ENCODE data around the gene JMJD7.

JMJD7 gene

GRCh38 chr15:41827880-41828806 lies at the start of gene JMJD7:
TSS of gene JMJD7 (plus strand) at chr15:41828092. CDS start at chr15:41828125, 33 bp downstream.
- DNase-seq (ENCODE audit: low spot score): peak; percentile 96

DNA sequence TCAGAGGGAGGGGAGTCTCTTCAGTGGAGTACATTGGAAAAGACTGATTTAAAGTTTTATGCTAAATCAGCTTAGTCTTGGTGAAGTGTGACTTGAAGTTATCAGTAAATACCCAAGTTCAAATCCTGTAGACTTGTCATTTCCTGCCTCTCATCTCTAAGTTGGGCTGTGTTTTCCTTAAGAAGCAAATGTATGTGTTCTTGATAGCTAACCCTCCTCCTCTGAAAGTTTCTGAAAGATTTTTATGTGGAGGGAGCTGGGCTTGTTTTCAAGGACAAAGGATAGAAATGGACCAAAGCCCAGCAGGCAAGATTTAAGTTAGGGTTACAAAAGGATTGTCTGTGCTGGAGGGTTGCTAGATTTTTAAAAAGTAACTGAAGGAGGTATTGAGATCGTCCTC lies 49.4 kb upstream of the JMJD7 start:
- no peak for DNase-seq (ENCODE audit: low spot score)

DNA sequence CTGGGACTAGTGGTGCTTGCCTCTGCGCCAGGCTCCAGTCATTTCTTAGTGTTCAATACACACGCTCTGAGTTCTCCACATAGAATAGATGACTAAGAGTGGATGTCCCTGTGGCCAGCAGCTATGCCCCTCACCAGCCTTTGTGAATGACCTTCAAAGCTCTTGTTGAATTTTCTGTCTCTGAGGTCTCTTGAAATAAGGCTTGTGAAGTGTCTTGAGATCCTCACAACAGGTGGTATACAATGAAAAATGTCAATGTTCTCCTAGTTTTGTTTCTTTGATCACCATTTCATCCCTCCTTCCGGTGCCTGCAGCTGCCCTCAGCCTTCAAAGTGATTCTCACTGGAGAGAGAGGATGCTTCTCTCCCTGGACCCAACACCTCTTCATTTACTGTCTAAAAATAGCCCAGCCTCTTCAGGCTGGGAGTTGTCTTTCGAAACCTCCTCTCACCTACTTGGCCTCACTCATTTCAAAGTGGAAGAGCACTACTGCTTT lies 48.2 kb upstream of the JMJD7 start:
- DNase-seq (ENCODE audit: low spot score): no peak

GRCh38 chr15:41780266-41780665 lies 47.6 kb upstream of the JMJD7 start:
- no peak for DNase-seq (ENCODE audit: low spot score)

DNA sequence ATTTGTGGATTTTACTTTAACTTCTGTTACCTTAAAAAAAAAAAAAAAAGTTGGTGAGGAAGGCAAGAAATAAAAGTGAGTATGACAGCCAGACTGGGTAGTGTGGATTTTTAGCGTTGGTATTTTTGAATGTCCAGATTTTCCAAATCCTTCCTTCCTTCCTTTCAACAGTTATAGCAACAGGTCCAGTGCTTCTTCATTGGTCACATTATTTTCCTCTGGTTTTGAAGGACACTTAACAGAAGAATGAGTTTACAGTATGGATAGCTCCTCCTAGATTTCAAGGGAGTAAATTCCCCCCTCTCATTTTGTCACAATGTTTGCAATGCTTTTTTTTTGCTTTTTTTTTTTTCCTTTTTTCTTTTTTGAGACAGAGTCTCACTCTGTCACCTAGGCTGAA lies 47.2 kb upstream of the JMJD7 start:
- no peak for DNase-seq (ENCODE audit: low spot score)

DNA sequence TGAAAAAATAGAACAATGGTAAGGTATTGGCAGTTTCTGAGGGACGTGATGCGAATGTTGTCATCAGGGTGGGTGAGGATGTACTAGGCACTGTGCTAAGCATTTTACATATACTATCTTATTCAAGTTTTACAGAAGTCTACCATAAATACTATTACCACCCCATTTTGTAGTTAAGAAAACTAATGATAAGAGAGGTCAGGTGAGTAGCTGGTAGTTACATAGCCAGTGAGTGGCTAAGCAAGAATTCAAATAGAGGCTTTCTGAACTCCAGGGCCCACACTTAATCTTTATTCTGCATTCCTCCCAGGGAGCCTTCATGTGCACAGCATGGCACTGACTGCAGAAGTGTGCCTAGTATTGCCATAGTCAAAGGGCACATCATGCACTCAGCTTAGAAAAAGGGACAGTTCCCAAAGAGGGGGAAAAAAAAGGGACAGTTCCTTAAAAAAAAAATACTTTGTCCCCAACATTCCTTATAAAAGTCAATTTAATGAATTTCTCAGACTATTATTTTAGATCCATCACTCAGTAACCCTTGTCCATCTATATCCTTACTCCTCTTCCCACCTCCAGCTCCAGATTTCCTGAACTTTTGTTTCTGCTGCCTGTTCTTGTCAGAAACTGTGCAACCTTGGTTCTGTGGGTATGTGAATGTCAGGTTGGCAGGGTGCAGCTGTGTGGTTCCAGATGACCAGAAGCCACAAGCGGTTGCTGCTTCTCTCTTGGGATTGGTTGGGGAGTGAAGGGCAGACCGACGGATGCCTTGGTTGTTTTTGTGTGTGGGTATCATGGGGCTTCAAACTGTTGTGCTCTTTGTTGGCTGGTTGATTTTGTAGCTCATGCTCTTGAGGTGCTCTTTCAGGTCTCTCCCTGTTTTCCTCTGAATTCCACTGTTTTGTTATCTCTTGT lies 45.3 kb upstream of the JMJD7 start:
- DNase-seq (ENCODE audit: low spot score): no peak

GRCh38 chr15:41783296-41783695 lies 44.6 kb upstream of the JMJD7 start:
- DNase-seq (ENCODE audit: low spot score): no peak

DNA sequence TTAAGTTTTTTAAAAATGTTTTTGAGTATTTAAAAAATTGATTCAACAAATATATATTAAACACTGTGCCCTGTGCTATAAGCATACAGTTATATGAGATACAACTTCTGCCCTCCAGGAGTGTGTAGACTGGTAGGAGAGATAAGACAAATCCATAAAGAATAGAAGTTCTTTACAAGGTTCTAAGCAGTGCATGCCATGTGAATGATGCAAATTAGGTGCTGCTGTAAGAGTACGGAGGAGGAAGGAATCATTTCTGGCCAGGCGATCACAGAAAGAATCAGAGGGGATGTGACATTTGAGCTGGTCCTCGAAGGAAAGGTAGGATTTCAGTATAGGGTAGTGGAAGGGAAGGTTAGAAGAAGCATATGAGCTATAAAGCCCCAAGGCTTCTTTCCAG lies 39.6 kb upstream of the JMJD7 start:
- DNase-seq (ENCODE audit: low spot score): no peak

- peak; percentile 77 for DNase-seq (ENCODE audit: low spot score)
Measured at GRCh38 chr15:41789236-41789635, 38.7 kb upstream of the JMJD7 start.

- peak; percentile 40 for DNase-seq (ENCODE audit: low spot score)
Measured at GRCh38 chr15:41789662-41790061, 38.2 kb upstream of the JMJD7 start.

- no peak for DNase-seq (ENCODE audit: low spot score)
Measured at GRCh38 chr15:41790169-41790568, 37.7 kb upstream of the JMJD7 start.

- no peak for DNase-seq (ENCODE audit: low spot score)
Measured at GRCh38 chr15:41790756-41791546, 36.9 kb upstream of the JMJD7 start.

GRCh38 chr15:41791547-41791937 lies 36.4 kb upstream of the JMJD7 start:
- no peak for DNase-seq (ENCODE audit: low spot score)

- no peak for DNase-seq (ENCODE audit: low spot score)
Measured at GRCh38 chr15:41792000-41792637, 35.8 kb upstream of the JMJD7 start.

DNA sequence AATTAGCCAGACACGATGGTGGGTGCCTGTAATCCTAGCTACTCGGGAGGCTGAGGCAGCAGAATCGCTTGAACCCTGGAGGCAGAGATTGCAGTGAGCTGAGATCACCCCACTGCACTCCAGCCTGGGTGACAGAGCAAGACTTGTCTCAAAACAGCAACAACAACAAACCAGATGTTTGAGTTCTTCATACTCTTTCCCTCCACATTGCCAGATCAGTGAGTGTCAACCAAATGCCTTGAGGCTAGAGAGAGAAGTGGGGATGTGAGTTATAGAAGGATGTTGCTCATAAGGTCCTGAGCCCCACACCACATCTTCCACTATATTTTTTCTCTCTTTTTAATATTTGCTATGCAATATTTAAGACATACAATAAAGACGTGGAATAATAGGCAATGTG lies 33.8 kb upstream of the JMJD7 start:
- no peak for DNase-seq (ENCODE audit: low spot score)

DNA sequence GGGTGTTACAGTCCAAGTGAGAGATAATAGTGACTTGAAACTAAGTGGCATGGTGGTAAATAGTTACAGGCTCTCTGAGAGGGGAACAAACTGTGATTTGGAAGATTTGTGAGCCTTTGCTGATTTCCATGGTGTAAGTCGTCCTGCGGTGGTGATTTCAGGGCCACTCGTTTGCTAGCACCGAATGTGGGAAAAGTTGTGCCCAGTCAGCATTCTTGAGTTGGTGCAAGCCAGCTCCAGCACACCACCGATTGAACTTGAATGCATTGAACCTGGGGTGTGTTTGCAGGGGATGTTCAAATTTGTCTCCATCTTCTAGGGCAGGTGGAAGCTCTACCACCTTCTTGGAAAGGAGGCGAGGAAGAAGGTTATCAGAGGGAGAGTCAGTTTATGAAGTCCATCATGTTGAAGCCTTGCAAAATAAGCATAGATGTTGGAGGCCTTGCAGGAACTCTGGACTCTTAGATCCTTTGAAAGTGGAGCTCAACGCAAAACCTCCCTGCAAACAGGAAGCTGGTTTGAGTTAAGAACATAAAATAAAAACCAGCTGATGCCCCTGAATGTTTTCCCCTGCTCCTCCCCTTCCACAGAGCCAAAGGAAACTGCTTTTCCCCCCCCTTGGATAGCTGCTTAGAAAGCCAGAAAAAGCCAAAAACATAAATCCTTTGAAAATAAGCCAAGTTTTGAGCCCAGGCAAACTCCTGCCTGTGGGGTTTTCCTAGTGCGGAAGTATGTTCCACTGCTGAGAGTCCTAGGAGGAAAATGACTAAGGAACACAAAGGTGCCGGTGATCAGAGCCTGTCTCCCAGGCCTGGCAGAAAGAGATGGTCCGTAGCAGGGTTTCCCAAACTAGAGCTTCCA lies 31.7 kb upstream of the JMJD7 start:
- DNase-seq (ENCODE audit: low spot score): no peak

- no peak for DNase-seq (ENCODE audit: low spot score)
Measured at GRCh38 chr15:41797201-41797944, 30.5 kb upstream of the JMJD7 start.

DNA sequence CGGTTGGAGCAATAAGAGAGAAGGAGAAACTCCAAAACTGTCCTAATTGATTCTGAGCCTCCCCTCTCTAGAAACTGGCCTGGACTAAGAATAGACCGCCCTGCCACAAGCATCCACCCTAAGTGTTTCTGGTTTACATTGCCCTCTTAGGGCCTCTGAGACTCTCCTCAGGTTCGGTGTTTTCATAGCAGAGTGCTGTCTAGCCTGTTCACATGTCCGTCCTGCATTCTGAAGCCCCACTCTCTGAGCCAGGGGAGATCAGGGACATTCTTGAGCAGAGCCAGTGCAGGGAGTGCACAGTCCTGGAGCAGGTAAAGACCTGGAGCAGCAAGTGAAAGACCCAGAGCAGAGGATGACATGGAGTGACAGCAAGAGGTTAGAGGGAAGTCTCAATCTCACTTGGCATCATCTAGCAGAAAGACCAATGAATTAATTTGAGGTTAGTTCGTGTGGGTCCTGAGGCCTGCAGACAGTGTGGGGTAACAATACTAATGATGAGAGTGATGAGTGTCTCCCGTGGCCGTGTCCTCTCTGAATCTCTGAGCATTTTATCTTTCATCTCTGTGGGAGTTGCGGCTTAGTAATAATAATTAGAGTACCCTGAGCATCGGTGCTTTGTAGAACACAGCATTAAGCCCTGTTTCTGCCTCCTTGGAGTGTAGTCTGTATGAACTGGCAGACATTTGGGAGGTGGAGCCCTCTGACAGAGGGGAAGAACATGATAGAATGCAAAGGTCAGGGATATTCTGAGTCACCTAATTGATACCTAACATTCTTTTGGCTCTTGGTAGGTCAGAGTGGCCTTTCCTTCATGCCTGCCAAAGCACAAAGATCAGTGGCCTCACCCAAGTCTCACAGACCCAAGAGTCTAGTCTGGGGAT lies 29.0 kb upstream of the JMJD7 start:
- no peak for DNase-seq (ENCODE audit: low spot score)

DNA sequence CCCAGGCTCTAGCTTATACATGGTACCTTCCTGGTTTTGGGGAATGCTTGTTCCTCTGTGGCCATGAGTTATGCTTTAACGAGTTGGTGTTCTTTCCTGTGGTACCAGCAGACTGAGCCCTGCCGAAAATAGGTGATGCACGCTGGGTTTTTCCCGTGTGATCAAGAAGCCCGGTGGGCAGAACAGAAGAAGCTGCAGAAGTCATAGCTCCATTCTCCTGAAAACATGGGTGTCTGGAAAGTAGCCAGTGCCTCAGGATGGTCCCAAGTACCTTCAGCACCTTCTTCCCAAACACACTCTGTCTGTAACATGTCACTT lies 28.4 kb upstream of the JMJD7 start:
- DNase-seq (ENCODE audit: low spot score): no peak
